ENCODE measurements around the gene ADARB2. TPM values are rescaled to one million over a fixed set of nuclear protein-coding genes. Genes with fewer than 3 reads are reported as not detected.
"Not testable (repeated sequence)": the region's sequence is repeated elsewhere in the genome, so short reads cannot be mapped to it uniquely, and the experiment has no call there.

ADARB2 gene
- total and polyA plus RNA-seq, 3 donors from 2014 or later: 8.5 to 13.0 (median 10.4) TPM

DNA sequence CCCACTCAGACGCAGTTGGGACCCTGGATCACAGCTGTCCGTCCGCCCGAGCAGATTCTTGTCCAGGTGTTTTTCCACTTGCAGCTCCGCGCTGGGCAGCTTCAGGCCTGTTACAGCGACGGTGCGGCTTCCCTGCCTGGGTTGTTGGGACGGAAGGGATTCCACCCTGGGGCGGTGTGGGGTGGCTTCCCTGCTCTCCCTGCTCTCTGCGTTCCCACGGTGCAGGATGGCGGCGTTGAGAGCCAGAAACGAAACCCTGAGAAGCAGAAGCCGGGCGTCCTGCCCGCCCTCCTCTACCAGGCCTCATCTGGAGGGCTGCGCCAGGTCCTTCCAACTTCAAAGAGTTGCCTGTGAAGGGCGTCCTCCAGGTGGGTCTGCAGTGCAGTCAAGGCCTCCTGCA, 194.4 kb downstream of the ADARB2 start:
- TF ChIP-seq, protein P1, sequence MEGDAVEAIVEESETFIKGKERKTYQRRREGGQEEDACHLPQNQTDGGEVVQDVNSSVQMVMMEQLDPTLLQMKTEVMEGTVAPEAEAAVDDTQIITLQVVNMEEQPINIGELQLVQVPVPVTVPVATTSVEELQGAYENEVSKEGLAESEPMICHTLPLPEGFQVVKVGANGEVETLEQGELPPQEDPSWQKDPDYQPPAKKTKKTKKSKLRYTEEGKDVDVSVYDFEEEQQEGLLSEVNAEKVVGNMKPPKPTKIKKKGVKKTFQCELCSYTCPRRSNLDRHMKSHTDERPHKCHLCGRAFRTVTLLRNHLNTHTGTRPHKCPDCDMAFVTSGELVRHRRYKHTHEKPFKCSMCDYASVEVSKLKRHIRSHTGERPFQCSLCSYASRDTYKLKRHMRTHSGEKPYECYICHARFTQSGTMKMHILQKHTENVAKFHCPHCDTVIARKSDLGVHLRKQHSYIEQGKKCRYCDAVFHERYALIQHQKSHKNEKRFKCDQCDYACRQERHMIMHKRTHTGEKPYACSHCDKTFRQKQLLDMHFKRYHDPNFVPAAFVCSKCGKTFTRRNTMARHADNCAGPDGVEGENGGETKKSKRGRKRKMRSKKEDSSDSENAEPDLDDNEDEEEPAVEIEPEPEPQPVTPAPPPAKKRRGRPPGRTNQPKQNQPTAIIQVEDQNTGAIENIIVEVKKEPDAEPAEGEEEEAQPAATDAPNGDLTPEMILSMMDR (IDR thresholded peaks at IDR 0.05): no peak
- TF ChIP-seq POLR2A (IDR thresholded peaks at IDR 0.05): no peak
- Histone ChIP-seq H3K4me3 (no peak overlapping the region), H3K9me3 (no peaks in the 10 kb centered on the region), H3K27ac (no peak overlapping the region), H3K27me3 (no peaks in the 10 kb centered on the region), H3K4me1 (no peaks in the 10 kb centered on the region), H3K36me3 (ENCODE audit: low read depth, missing control alignments) (no peaks in the 10 kb centered on the region)
- WGBS, 2 donors: 92% methylated on average over 21 of the region's 21 CpGs; no CpG with 5 or more reads in 1 of the 2 donors
- no peak for DNase-seq
- intact Hi-C loops (cut with DNase I; ENCODE audit: low total_unique reads): no loop called here

DNA sequence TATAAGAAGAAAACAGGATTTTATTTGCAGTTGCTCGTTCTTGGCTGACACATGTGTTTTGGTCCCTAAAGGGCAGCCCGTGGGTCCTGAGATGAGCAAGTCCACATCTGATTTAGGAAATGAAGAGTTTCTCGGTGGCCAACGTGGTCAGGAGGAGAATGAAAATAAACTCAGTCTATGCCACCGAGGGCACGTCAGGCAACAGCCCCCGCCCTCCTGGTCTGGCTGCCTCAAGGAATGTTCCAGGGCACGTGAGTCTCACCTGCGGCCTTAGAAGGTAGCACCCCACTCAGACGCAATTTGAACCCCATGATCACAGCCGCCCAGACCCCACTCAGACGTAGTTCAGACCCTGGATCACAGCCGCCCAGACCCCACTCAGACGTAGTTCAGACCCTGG, 197.2 kb downstream of the ADARB2 start:
- intact Hi-C loops (cut with DNase I; ENCODE audit: low total_unique reads): no loop called here
- Histone ChIP-seq H3K36me3 (ENCODE audit: low read depth, missing control alignments) (no peaks in the 10 kb centered on the region), H3K4me1 (no peaks in the 10 kb centered on the region), H3K27ac (no peak overlapping the region), H3K9me3 (no peaks in the 10 kb centered on the region), H3K27me3 (no peaks in the 10 kb centered on the region), H3K4me3 (no peak overlapping the region)
- 86 to 89% methylated on average over 11 to 13 of the region's 14 CpGs for WGBS, 2 donors
- DNase-seq: no peak
- TF ChIP-seq POLR2A (IDR thresholded peaks at IDR 0.05): no peak
- TF ChIP-seq, protein P1 (IDR thresholded peaks at IDR 0.05): no peak

DNA sequence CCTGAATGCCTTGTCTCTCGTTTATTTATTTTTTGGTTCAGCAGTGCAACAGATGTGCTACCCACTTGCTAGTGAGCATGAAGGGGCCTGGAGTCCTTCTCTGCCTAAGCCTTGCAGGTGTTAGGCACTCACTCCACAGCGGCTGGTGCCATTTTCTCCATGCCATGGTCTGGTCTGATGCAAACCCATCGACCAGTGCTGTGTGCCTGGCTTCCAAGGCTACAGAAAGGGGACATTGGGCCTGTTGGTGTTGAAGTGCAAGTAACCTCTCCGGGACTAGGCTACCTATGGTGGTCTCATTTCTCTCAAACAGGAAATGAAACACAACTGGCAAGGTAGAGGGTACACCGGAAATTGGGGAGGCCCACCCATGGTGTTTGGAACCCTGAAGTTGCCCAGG, 198.1 kb downstream of the ADARB2 start:
- DNase-seq: no peak
- no peaks in the 10 kb centered on the region for H3K36me3 ChIP-seq (ENCODE audit: low read depth, missing control alignments)
- H3K4me1 ChIP-seq: no peaks in the 10 kb centered on the region
- H3K9me3 ChIP-seq: no peaks in the 10 kb centered on the region
- intact Hi-C loops (cut with DNase I; ENCODE audit: low total_unique reads): no loop called here
- no peak overlapping the region for H3K27ac ChIP-seq
- H3K27me3 ChIP-seq: no peaks in the 10 kb centered on the region
- 81 to 88% methylated on average over 5 of the region's 5 CpGs for WGBS, 2 donors
- H3K4me3 ChIP-seq: no peak overlapping the region
- TF ChIP-seq, protein P1 (IDR thresholded peaks at IDR 0.05): no peak
- no peak for TF ChIP-seq POLR2A (IDR thresholded peaks at IDR 0.05)

DNA sequence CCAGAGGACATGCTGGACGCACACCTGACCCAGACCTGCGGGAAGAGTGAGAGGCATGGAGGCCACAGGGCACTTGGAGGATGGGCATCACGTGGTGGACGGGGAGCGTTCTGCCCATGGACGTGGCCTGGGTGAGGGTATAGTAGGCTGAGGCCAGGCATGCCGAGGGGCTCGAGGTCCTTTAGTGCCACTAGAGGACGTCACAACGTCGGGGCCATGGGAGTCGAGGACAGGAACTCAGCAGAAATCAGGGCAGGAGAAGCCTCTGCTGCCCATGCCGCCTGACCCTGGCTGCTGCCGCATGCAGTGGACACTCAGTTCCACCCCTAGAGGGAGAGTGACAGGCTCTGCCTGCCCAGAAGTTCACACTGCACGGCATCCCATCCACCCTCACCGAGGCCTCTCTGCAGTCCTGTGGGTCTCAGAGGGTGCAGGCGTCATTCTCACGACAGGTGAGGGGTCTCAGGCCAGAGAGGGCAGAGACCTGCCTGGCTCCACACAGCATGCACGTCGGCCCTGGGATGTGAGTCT, 198.7 kb downstream of the ADARB2 start:
- Histone ChIP-seq H3K4me3 (no peak overlapping the region), H3K36me3 (ENCODE audit: low read depth, missing control alignments) (no peaks in the 10 kb centered on the region), H3K27ac (no peak overlapping the region), H3K27me3 (no peaks in the 10 kb centered on the region), H3K9me3 (no peaks in the 10 kb centered on the region), H3K4me1 (no peaks in the 10 kb centered on the region)
- TF ChIP-seq, protein P1 (IDR thresholded peaks at IDR 0.05): no peak
- no peak for TF ChIP-seq POLR2A (IDR thresholded peaks at IDR 0.05)
- intact Hi-C loops (cut with DNase I; ENCODE audit: low total_unique reads): no loop called here
- DNase-seq: no peak
- WGBS, 2 donors: 79% methylated on average over 14 to 20 of the region's 20 CpGs

DNA sequence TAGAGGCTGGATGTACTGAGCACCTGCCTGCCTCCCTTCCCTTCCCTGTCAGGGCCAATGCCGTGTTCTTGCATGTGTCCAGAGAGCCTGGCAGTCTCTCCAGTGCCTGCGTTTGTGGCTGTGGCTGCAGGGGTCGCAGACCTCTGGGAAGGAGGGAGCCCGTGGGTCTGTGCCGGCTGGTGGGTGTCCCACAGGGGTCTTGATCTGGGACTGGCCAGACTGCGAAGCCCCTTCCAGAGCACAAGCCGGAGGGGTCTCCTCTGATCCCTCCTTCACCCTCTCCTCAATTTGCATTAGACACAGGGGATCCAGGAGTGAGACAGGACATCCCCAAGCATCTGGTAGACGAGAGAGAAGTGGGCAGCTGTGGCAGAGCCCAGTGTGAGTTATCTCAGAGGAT, 199.2 kb downstream of the ADARB2 start:
- DNase-seq: no peak
- no peaks in the 10 kb centered on the region for H3K27me3 ChIP-seq
- 69 to 70% methylated on average over 3 to 8 of the region's 8 CpGs for WGBS, 2 donors
- no peaks in the 10 kb centered on the region for H3K4me1 ChIP-seq
- intact Hi-C loops (cut with DNase I; ENCODE audit: low total_unique reads): no loop called here
- H3K36me3 ChIP-seq (ENCODE audit: low read depth, missing control alignments): no peaks in the 10 kb centered on the region
- no peak overlapping the region for H3K4me3 ChIP-seq
- H3K27ac ChIP-seq: no peak overlapping the region
- TF ChIP-seq, protein P1 (IDR thresholded peaks at IDR 0.05): no peak
- TF ChIP-seq POLR2A (IDR thresholded peaks at IDR 0.05): no peak
- no peaks in the 10 kb centered on the region for H3K9me3 ChIP-seq

DNA sequence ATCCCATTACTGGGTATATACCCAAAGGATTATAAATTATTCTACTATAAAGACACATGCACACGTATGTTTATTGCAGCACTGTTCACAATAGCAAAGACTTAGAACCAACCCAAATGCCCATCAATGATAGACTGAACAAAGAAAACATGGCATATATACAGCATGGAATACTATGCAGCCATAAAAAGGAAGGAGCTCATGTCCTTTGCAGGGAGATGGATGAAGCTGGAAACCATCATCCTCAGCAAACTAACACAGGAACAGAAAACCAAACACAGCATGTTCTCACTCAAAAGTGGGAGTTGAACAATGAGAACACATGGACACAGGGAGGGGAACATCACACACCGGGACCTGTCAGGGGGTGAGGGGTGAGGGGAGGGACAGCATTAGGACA, 199.9 kb downstream of the ADARB2 start:
- H3K27me3 ChIP-seq; intact Hi-C loops (cut with DNase I; ENCODE audit: low total_unique reads); H3K27ac ChIP-seq; H3K36me3 ChIP-seq (ENCODE audit: low read depth, missing control alignments); DNase-seq; H3K4me1 ChIP-seq; H3K9me3 ChIP-seq; H3K4me3 ChIP-seq: not testable (repeated sequence)
- WGBS, 2 donors: 80 to 90% methylated on average over 2 of the region's 2 CpGs

All from testis (tissue), 3 donors.